ENCODE data around the gene CD8B2. TPM values are rescaled to one million over a fixed set of nuclear protein-coding genes. Genes with fewer than 3 reads are reported as not detected.
"Not testable (repeated sequence)": the region's sequence is repeated elsewhere in the genome, so short reads cannot be mapped to it uniquely, and the experiment has no call there.

CD8B2 gene
- total RNA-seq, 6 experiments from 2014 or later: not detected

- H3K27ac ChIP-seq; H3K4me3 ChIP-seq; DNase-seq; intact Hi-C loops (cut with DNase I); H3K36me3 ChIP-seq; H3K27me3 ChIP-seq; H3K4me1 ChIP-seq; ATAC-seq; H3K9me3 ChIP-seq: not testable (repeated sequence)
- 90% methylated on average over 2 of the region's 6 CpGs for WGBS (ENCODE audit: insufficient coverage, low coverage, low lambda C conversion rate, missing lambda C conversion rate)
These were observed 5.2 kb downstream of the CD8B2 start for GRCh38 chr2:106492399-106492798.

GRCh38 chr2:106492913-106493312 lies 5.7 kb downstream of the CD8B2 start:
- H3K9me3 ChIP-seq; H3K4me3 ChIP-seq; H3K4me1 ChIP-seq; intact Hi-C loops (cut with DNase I); DNase-seq; H3K36me3 ChIP-seq; ATAC-seq; H3K27ac ChIP-seq; H3K27me3 ChIP-seq: not testable (repeated sequence)
- WGBS (ENCODE audit: insufficient coverage, low coverage, low lambda C conversion rate, missing lambda C conversion rate): 39% methylated on average over 6 of the region's 6 CpGs

- WGBS (ENCODE audit: insufficient coverage, low coverage, low lambda C conversion rate, missing lambda C conversion rate): no CpG with 5 or more reads among the region's 1 CpG
- H3K27me3 ChIP-seq; DNase-seq; intact Hi-C loops (cut with DNase I); H3K27ac ChIP-seq; H3K4me1 ChIP-seq; H3K36me3 ChIP-seq; H3K4me3 ChIP-seq; H3K9me3 ChIP-seq: not testable (repeated sequence)
- ATAC-seq: peak in 1 of 4 donors; percentile 13
These were observed 11.4 kb downstream of the CD8B2 start for GRCh38 chr2:106498549-106498948.

GRCh38 chr2:106500350-106500749 lies 13.2 kb downstream of the CD8B2 start:
- DNase-seq; ATAC-seq; H3K27ac ChIP-seq; intact Hi-C loops (cut with DNase I); H3K4me3 ChIP-seq; H3K36me3 ChIP-seq; H3K4me1 ChIP-seq; H3K27me3 ChIP-seq; H3K9me3 ChIP-seq: not testable (repeated sequence)
- WGBS (ENCODE audit: insufficient coverage, low coverage, low lambda C conversion rate, missing lambda C conversion rate): 87% methylated on average over 4 of the region's 7 CpGs

GRCh38 chr2:106502351-106502750 lies 15.2 kb downstream of the CD8B2 start:
- H3K9me3 ChIP-seq; DNase-seq; ATAC-seq; intact Hi-C loops (cut with DNase I); H3K27me3 ChIP-seq; H3K36me3 ChIP-seq; H3K27ac ChIP-seq; H3K4me1 ChIP-seq; H3K4me3 ChIP-seq: not testable (repeated sequence)
- WGBS (ENCODE audit: insufficient coverage, low coverage, low lambda C conversion rate, missing lambda C conversion rate): 89% methylated on average over 3 of the region's 8 CpGs

- H3K27ac ChIP-seq; H3K9me3 ChIP-seq; H3K27me3 ChIP-seq; H3K4me3 ChIP-seq; DNase-seq; ATAC-seq; H3K4me1 ChIP-seq; H3K36me3 ChIP-seq; intact Hi-C loops (cut with DNase I): not testable (repeated sequence)
- 100% methylated on average over 1 of the region's 11 CpGs for WGBS (ENCODE audit: insufficient coverage, low coverage, low lambda C conversion rate, missing lambda C conversion rate)
These were observed 17.0 kb downstream of the CD8B2 start for GRCh38 chr2:106504192-106504591.

GRCh38 chr2:106504787-106505186 lies 17.6 kb downstream of the CD8B2 start:
- DNase-seq; intact Hi-C loops (cut with DNase I); H3K36me3 ChIP-seq; H3K27ac ChIP-seq; H3K4me1 ChIP-seq; H3K4me3 ChIP-seq; H3K27me3 ChIP-seq; H3K9me3 ChIP-seq: not testable (repeated sequence)
- WGBS (ENCODE audit: insufficient coverage, low coverage, low lambda C conversion rate, missing lambda C conversion rate): no CpG with 5 or more reads among the region's 4 CpGs
- ATAC-seq: peak in 1 of 4 donors; percentile 28

- H3K4me1 ChIP-seq; H3K4me3 ChIP-seq; DNase-seq; H3K36me3 ChIP-seq; H3K27ac ChIP-seq; intact Hi-C loops (cut with DNase I); ATAC-seq; H3K27me3 ChIP-seq; H3K9me3 ChIP-seq: not testable (repeated sequence)
- WGBS (ENCODE audit: insufficient coverage, low coverage, low lambda C conversion rate, missing lambda C conversion rate): 67% methylated on average over 6 of the region's 9 CpGs
These were observed 19.0 kb downstream of the CD8B2 start for GRCh38 chr2:106506002-106506687.

GRCh38 chr2:106508660-106509373 lies 21.7 kb downstream of the CD8B2 start:
- H3K4me3 ChIP-seq; H3K4me1 ChIP-seq; H3K36me3 ChIP-seq; H3K27ac ChIP-seq; H3K9me3 ChIP-seq; DNase-seq; intact Hi-C loops (cut with DNase I); H3K27me3 ChIP-seq: not testable (repeated sequence)
- ATAC-seq: peak in 1 of 4 donors; percentile 53
- 20% methylated on average over 2 of the region's 11 CpGs for WGBS (ENCODE audit: insufficient coverage, low coverage, low lambda C conversion rate, missing lambda C conversion rate)

- intact Hi-C loops (cut with DNase I); DNase-seq; H3K27ac ChIP-seq; H3K4me3 ChIP-seq; ATAC-seq; H3K9me3 ChIP-seq; H3K36me3 ChIP-seq; H3K4me1 ChIP-seq; H3K27me3 ChIP-seq: not testable (repeated sequence)
- WGBS (ENCODE audit: insufficient coverage, low coverage, low lambda C conversion rate, missing lambda C conversion rate): 100% methylated on average over 1 of the region's 6 CpGs
These were observed 22.2 kb downstream of the CD8B2 start for GRCh38 chr2:106509374-106509770.

- H3K27ac ChIP-seq; H3K36me3 ChIP-seq; H3K9me3 ChIP-seq; H3K4me1 ChIP-seq; H3K4me3 ChIP-seq; DNase-seq; intact Hi-C loops (cut with DNase I); ATAC-seq; H3K27me3 ChIP-seq: not testable (repeated sequence)
- WGBS (ENCODE audit: insufficient coverage, low coverage, low lambda C conversion rate, missing lambda C conversion rate): 51% methylated on average over 4 of the region's 4 CpGs
These were observed 23.6 kb downstream of the CD8B2 start for GRCh38 chr2:106510791-106511190.
